K562 (cell line): Measurements from ENCODE around the gene MAZ. TPM values are rescaled to one million over a fixed set of nuclear protein-coding genes. Genes with fewer than 3 reads are reported as not detected.
"Not testable (repeated sequence)": the region's sequence is repeated elsewhere in the genome, so short reads cannot be mapped to it uniquely, and the experiment has no call there.

Experiments
- CREB3 ChIP-seq: fragments of 450-650 bp; conservative IDR thresholded peaks from 2 replicates; pipeline ENCODE4 v1.6.1; 2016; ENCODE audit warnings: missing genetic modification characterization, low read depth, mild to moderate bottlenecking, missing compliant biosample characterization, moderate library complexity
- CUX1 ChIP-seq: fragments of 200-800 bp; sonication (Bioruptor generic); IDR thresholded peaks from 2 replicates; pipeline ENCODE4 v1.6.1; 2016; ENCODE audit warnings: missing genetic modification characterization, missing compliant biosample characterization
- HINFP ChIP-seq: fragments of 450-650 bp; conservative IDR thresholded peaks from 2 replicates; pipeline ENCODE4 v1.6.1; 2016; ENCODE audit warnings: missing genetic modification characterization, low read depth, mild to moderate bottlenecking, control low read depth, missing compliant biosample characterization
- MYC ChIP-seq, 2 experiments: fragments of 250-450 bp in 1 of 2; sonication (Bioruptor Pico) in 1 of 2; IDR thresholded peaks; 2 replicates each; pipeline versions ENCODE4 v1.5.1 to v1.6.1; 2012 to 2021; ENCODE audit warnings: low read depth in 2 of 2, borderline replicate concordance in 1 of 2, improper control_type of control experiment in 1 of 2, low read length in 1 of 2, mild to moderate bottlenecking in 1 of 2, moderate library complexity in 1 of 2
- STAT5B ChIP-seq: fragments of 250-450 bp; sonication (Bioruptor Pico); IDR thresholded peaks from 2 replicates; pipeline ENCODE4 v1.8.0; 2021; ENCODE audit warnings: mild to moderate bottlenecking, inconsistent platforms
- ZNF449 ChIP-seq: fragments of 250-450 bp; sonication (Bioruptor Pico); IDR thresholded peaks from 2 replicates; pipeline ENCODE4 v1.8.0; 2022; ENCODE audit warnings: moderate library complexity, mild to moderate bottlenecking, inconsistent platforms
- ZNF766 ChIP-seq: fragments of 200-800 bp; sonication (Bioruptor generic); conservative IDR thresholded peaks from 2 replicates; pipeline ENCODE4 v1.6.1; 2016; ENCODE audit warnings: missing genetic modification characterization, missing compliant biosample characterization
- ZSCAN32 ChIP-seq: fragments of 450-650 bp; formaldehyde crosslinking; IDR thresholded peaks from 2 replicates; pipeline ENCODE4 v1.4.0; 2020; ENCODE audit warnings: mild to moderate bottlenecking, moderate library complexity
- polyA plus RNA-seq, 8 experiments: library from polyadenylated mRNA; depleted of rRNA in 4 of 8; stranded (reverse) in 5 of 8; unstranded in 3 of 8; fragments of >200 nt; fragmentation: Nextera tagmentation in 2 of 8; fragmentation: Illumina TruSeq in 1 of 8; extraction: Ambion mirVana in 2 of 8; extraction: Trizol in 1 of 8; gene quantifications; 2 replicates each; pipeline versions ENCODE4 v1.2.1 to v1.2.3, GENCODE V29; 2011 to 2014; ENCODE audit warnings: inconsistent platforms in 1 of 8, missing spikeins in 1 of 8
- total RNA-seq, 7 experiments: library from RNA; depleted of rRNA in 6 of 7; stranded (reverse); fragments of >200 nt in 6 of 7; fragmentation: Illumina TruSeq in 2 of 7; extraction: Trizol in 2 of 7; gene quantifications; 2 replicates each; pipeline versions ENCODE4 v1.2.1 to v1.2.3, GENCODE V29; 2011 to 2021; ENCODE audit warnings: low replicate concordance in 1 of 7
- TF ChIP-seq, protein P1 (sequence below): fragments of 250-450 bp; sonication (Bioruptor Pico); IDR thresholded peaks from 2 replicates; pipeline ENCODE4 v1.5.0; 2022; ENCODE audit warnings: mild to moderate bottlenecking
- TF ChIP-seq, protein P2 (sequence below): fragments of 250-450 bp; sonication (Bioruptor Pico); IDR thresholded peaks from 2 replicates; pipeline ENCODE4 v1.4.0; 2020; ENCODE audit warnings: mild to moderate bottlenecking, moderate library complexity

Gene MAZ
- total and polyA plus RNA-seq, 9 of the 15 experiments (the other 6 are each of a cell fraction or from before 2014, with no cell fraction given), result 45.4 to 532 (median 250) TPM

- TF ChIP-seq CUX1 (peak; percentile 87), MYC (CRISPR knock-in tag; IDR thresholded peaks at IDR 0.05; ENCODE audit: borderline replicate concordance, low read depth) (peak; percentile 80), STAT5B (CRISPR knock-in tag) (0 out of 2 replicates have a peak, but pooled peaks have one; percentile 43), CREB3 (tag) (peak; percentile 98), HINFP (peak; percentile 90), ZSCAN32 (CRISPR knock-in tag) (0 out of 2 replicates have a peak, but pooled peaks have one; percentile 53), ZNF449 (CRISPR knock-in tag) (peak; percentile 97), ZNF766 (peak; percentile 95)
- TF ChIP-seq MYC (IDR thresholded peaks at IDR 0.05; ENCODE audit: low read depth, low read length), result not testable (repeated sequence)
- TF ChIP-seq, protein P1, sequence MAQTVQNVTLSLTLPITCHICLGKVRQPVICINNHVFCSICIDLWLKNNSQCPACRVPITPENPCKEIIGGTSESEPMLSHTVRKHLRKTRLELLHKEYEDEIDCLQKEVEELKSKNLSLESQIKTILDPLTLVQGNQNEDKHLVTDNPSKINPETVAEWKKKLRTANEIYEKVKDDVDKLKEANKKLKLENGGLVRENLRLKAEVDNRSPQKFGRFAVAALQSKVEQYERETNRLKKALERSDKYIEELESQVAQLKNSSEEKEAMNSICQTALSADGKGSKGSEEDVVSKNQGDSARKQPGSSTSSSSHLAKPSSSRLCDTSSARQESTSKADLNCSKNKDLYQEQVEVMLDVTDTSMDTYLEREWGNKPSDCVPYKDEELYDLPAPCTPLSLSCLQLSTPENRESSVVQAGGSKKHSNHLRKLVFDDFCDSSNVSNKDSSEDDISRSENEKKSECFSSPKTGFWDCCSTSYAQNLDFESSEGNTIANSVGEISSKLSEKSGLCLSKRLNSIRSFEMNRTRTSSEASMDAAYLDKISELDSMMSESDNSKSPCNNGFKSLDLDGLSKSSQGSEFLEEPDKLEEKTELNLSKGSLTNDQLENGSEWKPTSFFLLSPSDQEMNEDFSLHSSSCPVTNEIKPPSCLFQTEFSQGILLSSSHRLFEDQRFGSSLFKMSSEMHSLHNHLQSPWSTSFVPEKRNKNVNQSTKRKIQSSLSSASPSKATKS (CRISPR knock-in tag), result peak; percentile 84
- TF ChIP-seq, protein P2, sequence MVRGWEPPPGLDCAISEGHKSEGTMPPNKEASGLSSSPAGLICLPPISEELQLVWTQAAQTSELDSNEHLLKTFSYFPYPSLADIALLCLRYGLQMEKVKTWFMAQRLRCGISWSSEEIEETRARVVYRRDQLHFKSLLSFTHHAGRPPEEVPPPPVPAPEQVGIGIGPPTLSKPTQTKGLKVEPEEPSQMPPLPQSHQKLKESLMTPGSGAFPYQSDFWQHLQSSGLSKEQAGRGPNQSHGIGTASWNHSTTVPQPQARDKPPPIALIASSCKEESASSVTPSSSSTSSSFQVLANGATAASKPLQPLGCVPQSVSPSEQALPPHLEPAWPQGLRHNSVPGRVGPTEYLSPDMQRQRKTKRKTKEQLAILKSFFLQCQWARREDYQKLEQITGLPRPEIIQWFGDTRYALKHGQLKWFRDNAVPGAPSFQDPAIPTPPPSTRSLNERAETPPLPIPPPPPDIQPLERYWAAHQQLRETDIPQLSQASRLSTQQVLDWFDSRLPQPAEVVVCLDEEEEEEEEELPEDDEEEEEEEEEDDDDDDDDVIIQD (CRISPR knock-in tag), result peak; percentile 81; the same call in 1 of the 2 replicates
These were observed 23.0 kb upstream of the MAZ start (continued) for GRCh38 chr16:29783094-29783953.
